HepG2 (cell line): ENCODE measurements around the gene STX12. TPM values are rescaled to one million over a fixed set of nuclear protein-coding genes. Genes with fewer than 3 reads are reported as not detected.
"Not testable (repeated sequence)": the region's sequence is repeated elsewhere in the genome, so short reads cannot be mapped to it uniquely, and the experiment has no call there.

Experiments used
- BCL6 ChIP-seq: IDR thresholded peaks from 2 replicates; pipeline ENCODE4 v1.6.1; 2016; ENCODE audit warnings: missing genetic modification reagents, missing compliant biosample characterization
- SOX6 ChIP-seq, 2 experiments: fragments of 450-650 bp in 1 of 2; sonication (generic) in 1 of 2; formaldehyde crosslinking in 1 of 2; IDR thresholded peaks; 2 replicates each; pipeline versions ENCODE4 v1.4.0 to v1.6.1; 2017 to 2020; ENCODE audit warnings: antibody characterized with exemption in 1 of 2, mild to moderate bottlenecking in 1 of 2, missing genetic modification reagents in 1 of 2
- ZNF710 ChIP-seq: sonication (generic); formaldehyde crosslinking; IDR thresholded peaks from 2 replicates; pipeline ENCODE4 v1.5.0; 2020; ENCODE audit warnings: mild to moderate bottlenecking, missing genetic modification reagents, borderline replicate concordance
- polyA plus RNA-seq, 8 experiments: library from polyadenylated mRNA; depleted of rRNA in 3 of 8; stranded (reverse) in 7 of 8; unstranded in 1 of 8; fragments of >200 nt; fragmentation: Illumina TruSeq in 4 of 8; extraction: Trizol in 4 of 8; gene quantifications; 2 replicates each; pipeline versions ENCODE4 v1.2.1 to v1.2.3, GENCODE V29; 2011 to 2016; ENCODE audit warnings: low read depth in 4 of 8, missing spikeins in 1 of 8, mixed read lengths in 1 of 8; ENCODE audit not compliant: insufficient read depth in 1 of 8
- total RNA-seq, 5 experiments: library from RNA; depleted of rRNA; stranded (reverse); fragments of >200 nt; fragmentation: Illumina TruSeq; extraction: Trizol; gene quantifications; 2 replicates each; pipeline ENCODE4 v1.2.3, GENCODE V29; 2016; ENCODE audit warnings: low read depth in 1 of 5
- TF ChIP-seq, protein P1 (sequence below): IDR thresholded peaks from 2 replicates; pipeline ENCODE4 v1.6.1; 2016; ENCODE audit warnings: mild to moderate bottlenecking
- TF ChIP-seq, protein P2 (sequence below): sonication (generic); formaldehyde crosslinking; IDR thresholded peaks from 2 replicates; pipeline ENCODE4 v1.4.0; 2020; ENCODE audit warnings: missing genetic modification reagents

Gene STX12
- total and polyA plus RNA-seq, 2 of the 13 experiments (the other 11 are each of a cell fraction or from before 2014, with no cell fraction given): 9.0 to 19.7 TPM

GRCh38 chr1:27829339-27829960 lies 56.4 kb downstream of the STX12 start (continued):
- TF ChIP-seq, protein P1, sequence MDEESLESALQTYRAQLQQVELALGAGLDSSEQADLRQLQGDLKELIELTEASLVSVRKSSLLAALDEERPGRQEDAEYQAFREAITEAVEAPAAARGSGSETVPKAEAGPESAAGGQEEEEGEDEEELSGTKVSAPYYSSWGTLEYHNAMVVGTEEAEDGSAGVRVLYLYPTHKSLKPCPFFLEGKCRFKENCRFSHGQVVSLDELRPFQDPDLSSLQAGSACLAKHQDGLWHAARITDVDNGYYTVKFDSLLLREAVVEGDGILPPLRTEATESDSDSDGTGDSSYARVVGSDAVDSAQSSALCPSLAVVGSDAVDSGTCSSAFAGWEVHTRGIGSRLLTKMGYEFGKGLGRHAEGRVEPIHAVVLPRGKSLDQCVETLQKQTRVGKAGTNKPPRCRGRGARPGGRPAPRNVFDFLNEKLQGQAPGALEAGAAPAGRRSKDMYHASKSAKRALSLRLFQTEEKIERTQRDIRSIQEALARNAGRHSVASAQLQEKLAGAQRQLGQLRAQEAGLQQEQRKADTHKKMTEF (CRISPR knock-in tag): 0 out of 2 replicates have a peak, but pooled peaks have one; percentile 21
- not testable (repeated sequence) for TF ChIP-seq SOX6 (IDR thresholded peaks at IDR 0.05)
- TF ChIP-seq SOX6 (CRISPR knock-in tag; IDR thresholded peaks at IDR 0.05): peak; percentile 70
- TF ChIP-seq BCL6 (CRISPR knock-in tag): peak; percentile 68
- TF ChIP-seq, protein P2, sequence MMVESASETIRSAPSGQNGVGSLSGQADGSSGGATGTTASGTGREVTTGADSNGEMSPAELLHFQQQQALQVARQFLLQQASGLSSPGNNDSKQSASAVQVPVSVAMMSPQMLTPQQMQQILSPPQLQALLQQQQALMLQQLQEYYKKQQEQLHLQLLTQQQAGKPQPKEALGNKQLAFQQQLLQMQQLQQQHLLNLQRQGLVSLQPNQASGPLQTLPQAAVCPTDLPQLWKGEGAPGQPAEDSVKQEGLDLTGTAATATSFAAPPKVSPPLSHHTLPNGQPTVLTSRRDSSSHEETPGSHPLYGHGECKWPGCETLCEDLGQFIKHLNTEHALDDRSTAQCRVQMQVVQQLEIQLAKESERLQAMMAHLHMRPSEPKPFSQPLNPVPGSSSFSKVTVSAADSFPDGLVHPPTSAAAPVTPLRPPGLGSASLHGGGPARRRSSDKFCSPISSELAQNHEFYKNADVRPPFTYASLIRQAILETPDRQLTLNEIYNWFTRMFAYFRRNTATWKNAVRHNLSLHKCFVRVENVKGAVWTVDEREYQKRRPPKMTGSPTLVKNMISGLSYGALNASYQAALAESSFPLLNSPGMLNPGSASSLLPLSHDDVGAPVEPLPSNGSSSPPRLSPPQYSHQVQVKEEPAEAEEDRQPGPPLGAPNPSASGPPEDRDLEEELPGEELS (CRISPR knock-in tag): 0 out of 2 replicates have a peak, but pooled peaks have one; percentile 12
- TF ChIP-seq ZNF710 (CRISPR knock-in tag): 0 out of 2 replicates have a peak, but pooled peaks have one; percentile 34
